ENCODE results near the gene ENOX1. TPM values are rescaled to one million over a fixed set of nuclear protein-coding genes. Genes with fewer than 3 reads are reported as not detected.

ENOX1 gene
- total RNA-seq, 1 donor from 2014 or later = 1.7 TPM

DNA sequence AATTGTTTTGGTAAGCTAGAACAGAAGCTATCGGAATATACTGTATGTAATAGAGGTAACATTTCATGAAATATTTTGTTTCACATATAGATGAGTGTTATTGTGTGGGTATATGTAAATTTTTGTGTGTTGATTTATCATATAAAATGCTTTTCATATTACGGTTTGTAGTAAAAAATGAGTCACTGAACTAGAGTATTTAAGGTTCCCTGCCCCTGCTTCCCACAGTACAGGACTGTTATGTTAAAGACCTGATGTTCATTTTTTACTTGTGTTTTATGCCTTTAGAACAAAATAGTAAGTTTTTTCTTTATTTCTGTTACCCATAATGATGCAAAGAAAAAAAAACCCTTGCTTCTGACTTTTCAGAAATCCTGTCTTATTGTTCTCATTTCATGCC lies 243.4 kb downstream of the ENOX1 start:
- Mint-ChIP-seq H3K4me1 (ENCODE audit: unreplicated experiment) (no peaks in the 10 kb centered on the region), H3K27me3 (ENCODE audit: unreplicated experiment) (no peaks in the 10 kb centered on the region), H3K36me3 (ENCODE audit: low read depth, unreplicated experiment) (no peaks in the 10 kb centered on the region), H3K4me3 (ENCODE audit: unreplicated experiment) (no peak overlapping the region), H3K27ac (ENCODE audit: unreplicated experiment) (no peak overlapping the region), H3K9me3 (ENCODE audit: unreplicated experiment) (no peaks in the 10 kb centered on the region)
- DNase-seq (ENCODE audit: low spot score) = no peak
- no peak for TF ChIP-seq CTCF (IDR thresholded peaks at IDR 0.05; ENCODE audit: unreplicated experiment)

GRCh38 chr13:43537124-43537523 lies 249.6 kb downstream of the ENOX1 start:
- Mint-ChIP-seq H3K4me1 (ENCODE audit: unreplicated experiment) (no peaks in the 10 kb centered on the region), H3K9me3 (ENCODE audit: unreplicated experiment) (no peaks in the 10 kb centered on the region), H3K36me3 (ENCODE audit: low read depth, unreplicated experiment) (no peaks in the 10 kb centered on the region), H3K4me3 (ENCODE audit: unreplicated experiment) (no peak overlapping the region), H3K27ac (ENCODE audit: unreplicated experiment) (no peak overlapping the region), H3K27me3 (ENCODE audit: unreplicated experiment) (no peaks in the 10 kb centered on the region)
- DNase-seq (ENCODE audit: low spot score) = no peak
- no peak for TF ChIP-seq CTCF (IDR thresholded peaks at IDR 0.05; ENCODE audit: unreplicated experiment)

DNA sequence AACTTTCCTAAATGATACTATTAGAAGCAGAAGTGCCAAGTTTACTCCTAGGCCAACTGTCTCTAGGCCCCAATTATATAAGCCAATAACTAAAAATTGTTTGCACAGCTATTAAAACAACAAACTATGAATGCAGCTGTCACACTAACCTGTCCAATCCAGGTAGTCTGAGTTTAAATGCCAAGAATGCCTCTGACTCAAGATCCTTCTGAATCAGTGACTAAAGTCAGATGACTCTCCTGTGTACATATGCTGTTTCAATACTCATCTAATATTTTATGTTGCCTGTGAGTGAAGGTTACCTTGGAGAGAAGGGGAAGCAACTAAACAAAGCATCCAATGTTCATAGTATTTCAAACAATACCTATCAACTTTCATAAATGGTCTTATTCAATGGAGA lies 257.0 kb downstream of the ENOX1 start:
- no peaks in the 10 kb centered on the region for H3K4me1 Mint-ChIP-seq (ENCODE audit: unreplicated experiment)
- no peaks in the 10 kb centered on the region for H3K27me3 Mint-ChIP-seq (ENCODE audit: unreplicated experiment)

GRCh38 chr13:43528992-43529391 lies 257.8 kb downstream of the ENOX1 start:
- no peak overlapping the region for H3K4me3 Mint-ChIP-seq (ENCODE audit: unreplicated experiment)

More for the DNA sequence above, 257.0 kb downstream of the ENOX1 start:
- Mint-ChIP-seq H3K27ac (ENCODE audit: unreplicated experiment) (no peak overlapping the region), H3K36me3 (ENCODE audit: low read depth, unreplicated experiment) (no peaks in the 10 kb centered on the region), H3K9me3 (ENCODE audit: unreplicated experiment) (no peaks in the 10 kb centered on the region), H3K4me3 (ENCODE audit: unreplicated experiment) (no peak overlapping the region)
- DNase-seq (ENCODE audit: low spot score) = no peak
- TF ChIP-seq CTCF (IDR thresholded peaks at IDR 0.05; ENCODE audit: unreplicated experiment) = no peak

DNA sequence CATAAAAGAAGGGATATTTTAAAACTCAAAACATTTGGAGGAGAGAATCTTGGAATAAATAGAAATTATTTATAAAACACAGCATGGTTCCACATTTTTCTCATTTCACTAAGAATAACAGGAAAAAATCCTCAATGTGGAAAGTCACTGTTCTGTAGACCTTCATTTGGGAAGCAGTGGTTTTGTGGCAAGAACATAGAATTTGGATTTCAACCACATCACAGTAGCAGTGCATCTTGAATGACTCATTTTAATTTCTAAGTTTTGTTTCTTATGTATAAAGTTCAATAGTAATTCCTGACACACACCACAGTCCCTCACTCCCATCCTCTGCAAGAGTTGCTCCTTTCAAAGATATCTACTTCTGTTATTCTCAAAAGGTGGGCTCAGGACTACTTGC lies 264.0 kb downstream of the ENOX1 start:
- Mint-ChIP-seq H3K27ac (ENCODE audit: unreplicated experiment) (no peak overlapping the region), H3K4me3 (ENCODE audit: unreplicated experiment) (no peak overlapping the region), H3K4me1 (ENCODE audit: unreplicated experiment) (no peaks in the 10 kb centered on the region), H3K9me3 (ENCODE audit: unreplicated experiment) (no peaks in the 10 kb centered on the region), H3K36me3 (ENCODE audit: low read depth, unreplicated experiment) (no peaks in the 10 kb centered on the region), H3K27me3 (ENCODE audit: unreplicated experiment) (no peaks in the 10 kb centered on the region)
- no peak for DNase-seq (ENCODE audit: low spot score)
- TF ChIP-seq CTCF (IDR thresholded peaks at IDR 0.05; ENCODE audit: unreplicated experiment) = no peak

More at GRCh38 chr13:43528992-43529391, 257.8 kb downstream of the ENOX1 start:
- no peaks in the 10 kb centered on the region for H3K4me1 Mint-ChIP-seq (ENCODE audit: unreplicated experiment)
- H3K36me3 Mint-ChIP-seq (ENCODE audit: low read depth, unreplicated experiment) = no peaks in the 10 kb centered on the region
- no peak for DNase-seq (ENCODE audit: low spot score)
- no peaks in the 10 kb centered on the region for H3K9me3 Mint-ChIP-seq (ENCODE audit: unreplicated experiment)
- H3K27ac Mint-ChIP-seq (ENCODE audit: unreplicated experiment) = no peak overlapping the region
- no peak for TF ChIP-seq CTCF (IDR thresholded peaks at IDR 0.05; ENCODE audit: unreplicated experiment)
- no peaks in the 10 kb centered on the region for H3K27me3 Mint-ChIP-seq (ENCODE audit: unreplicated experiment)
